NB4 (cell line): ENCODE data around the gene TEX51.

ENCODE experiments used
- MYC ChIP-seq: IDR thresholded peaks from 2 replicates; pipeline ENCODE4 v1.6.1; 2011; ENCODE audit warnings: low read depth, low read length
- TF ChIP-seq, protein P1 (sequence below): IDR thresholded peaks from one replicate; pipeline ENCODE4 v1.5.1; 2012; ENCODE audit warnings: low read depth, low read length

GRCh38 chr2:126850940-126851339 lies 47.8 kb upstream of the TEX51 start:
- TF ChIP-seq, protein P1, sequence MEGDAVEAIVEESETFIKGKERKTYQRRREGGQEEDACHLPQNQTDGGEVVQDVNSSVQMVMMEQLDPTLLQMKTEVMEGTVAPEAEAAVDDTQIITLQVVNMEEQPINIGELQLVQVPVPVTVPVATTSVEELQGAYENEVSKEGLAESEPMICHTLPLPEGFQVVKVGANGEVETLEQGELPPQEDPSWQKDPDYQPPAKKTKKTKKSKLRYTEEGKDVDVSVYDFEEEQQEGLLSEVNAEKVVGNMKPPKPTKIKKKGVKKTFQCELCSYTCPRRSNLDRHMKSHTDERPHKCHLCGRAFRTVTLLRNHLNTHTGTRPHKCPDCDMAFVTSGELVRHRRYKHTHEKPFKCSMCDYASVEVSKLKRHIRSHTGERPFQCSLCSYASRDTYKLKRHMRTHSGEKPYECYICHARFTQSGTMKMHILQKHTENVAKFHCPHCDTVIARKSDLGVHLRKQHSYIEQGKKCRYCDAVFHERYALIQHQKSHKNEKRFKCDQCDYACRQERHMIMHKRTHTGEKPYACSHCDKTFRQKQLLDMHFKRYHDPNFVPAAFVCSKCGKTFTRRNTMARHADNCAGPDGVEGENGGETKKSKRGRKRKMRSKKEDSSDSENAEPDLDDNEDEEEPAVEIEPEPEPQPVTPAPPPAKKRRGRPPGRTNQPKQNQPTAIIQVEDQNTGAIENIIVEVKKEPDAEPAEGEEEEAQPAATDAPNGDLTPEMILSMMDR, result no peak
- TF ChIP-seq MYC, result no peak
